CD4-positive, alpha-beta T cell treated with Interleukin-15 for 4 hours (primary cell): ENCODE results near the gene MYCBP2.
A peak's percentile ranks its signal among the peaks of the same experiment; 100 is the strongest.
"Not testable (repeated sequence)": the region's sequence is repeated elsewhere in the genome, so short reads cannot be mapped to it uniquely, and the experiment has no call there.

Experiments used
- DNase-seq: peaks from one replicate; pipeline ENCODE4 v3.0.0-alpha.2; 2020; ENCODE audit warnings: low spot score

The MYCBP2 gene

GRCh38 chr13:77326905-77327604 is at the start of gene MYCBP2:
TSS of gene MYCBP2 (minus strand) at chr13:77327094. CDS start at chr13:77326775, 319 bp downstream.
- peak; percentile 98 for DNase-seq

- no peak for DNase-seq
Measured at GRCh38 chr13:77375560-77376108, 48.7 kb upstream of the MYCBP2 start.

- DNase-seq: no peak
Measured at GRCh38 chr13:77374786-77375185, 47.9 kb upstream of the MYCBP2 start.

GRCh38 chr13:77374339-77374738 is 47.4 kb upstream of the MYCBP2 start:
- DNase-seq: no peak

- no peak for DNase-seq
Measured at GRCh38 chr13:77373502-77373901, 46.6 kb upstream of the MYCBP2 start.

- DNase-seq: no peak
Measured at GRCh38 chr13:77372275-77372674, 45.4 kb upstream of the MYCBP2 start.

- DNase-seq: no peak
Measured at GRCh38 chr13:77370888-77371287, 44.0 kb upstream of the MYCBP2 start.

GRCh38 chr13:77362166-77362565 is 35.3 kb upstream of the MYCBP2 start:
- DNase-seq: no peak

GRCh38 chr13:77360032-77360685 is 33.3 kb upstream of the MYCBP2 start:
- DNase-seq: no peak

GRCh38 chr13:77359171-77359570 is 32.3 kb upstream of the MYCBP2 start:
- DNase-seq: no peak

- no peak for DNase-seq
Measured at GRCh38 chr13:77358001-77358400, 31.1 kb upstream of the MYCBP2 start.

- no peak for DNase-seq
Measured at GRCh38 chr13:77356155-77356554, 29.3 kb upstream of the MYCBP2 start.

GRCh38 chr13:77353995-77354394 is 27.1 kb upstream of the MYCBP2 start:
- DNase-seq: no peak

- DNase-seq: no peak
Measured at GRCh38 chr13:77351315-77351714, 24.4 kb upstream of the MYCBP2 start.

GRCh38 chr13:77350811-77351210 is 23.9 kb upstream of the MYCBP2 start:
- no peak for DNase-seq

- DNase-seq: no peak
Measured at GRCh38 chr13:77349365-77349764, 22.5 kb upstream of the MYCBP2 start.

- not testable (repeated sequence) for DNase-seq
Measured at GRCh38 chr13:77347351-77347750, 20.5 kb upstream of the MYCBP2 start.

GRCh38 chr13:77345150-77345780 is 18.4 kb upstream of the MYCBP2 start:
- peak; percentile 36 for DNase-seq

GRCh38 chr13:77343841-77344240 is 16.9 kb upstream of the MYCBP2 start:
- DNase-seq: no peak

- no peak for DNase-seq
Measured at GRCh38 chr13:77339408-77339807, 12.5 kb upstream of the MYCBP2 start.

- no peak for DNase-seq
Measured at GRCh38 chr13:77338961-77339401, 12.1 kb upstream of the MYCBP2 start.

GRCh38 chr13:77338329-77338728 is 11.4 kb upstream of the MYCBP2 start:
- no peak for DNase-seq

- no peak for DNase-seq
Measured at GRCh38 chr13:77337159-77337558, 10.3 kb upstream of the MYCBP2 start.
